Heart left ventricle (tissue), 13 donors: ENCODE measurements around the gene WWC1.

ENCODE experiments used
- CTCF ChIP-seq, 12 donors: fragments of 200-600 bp; sonication (generic) in 4 of 12; IDR thresholded peaks; one replicate each; pipeline versions ENCODE4 v1.5.0 to v1.8.0; 2018 to 2022; ENCODE audit warnings: antibody characterized with exemption in 12 of 12, mild to moderate bottlenecking in 5 of 12
- POLR2A ChIP-seq, 2 donors: fragments of 450-650 bp; IDR thresholded peaks; one replicate each; pipeline ENCODE4 v1.6.1; 2017; ENCODE audit warnings: antibody characterized with exemption in 2 of 2, mild to moderate bottlenecking in 2 of 2, moderate library complexity in 2 of 2
- donor health status: ischemic (EF 13 %, LVEDD 7.1; RV severe dilation, severe dysfunction).
- donor health status: DM: no; HTN: yes; CAD: no.
- donor health status: DM: no; HTN: no; CAD: no.
- donor health status: ischemic (EF 25% LVEDD 6.9; RV normal size, moderate dysfunction).
- donor health status: ischemic (EF 25% LVEDD 5.7; RV mildly dilated, moderate dysfunction).
- donor health status: ischemic (EF 35%, LVEDD 5.7; RV mildly dilated, moderate dysfunction).
- donor health status: nonischemic (EF 11% LVEDD 7.7; RV severe dilation, severe dysfunction).
- donor health status: DM: yes; HTN: yes; CAD: no.
- donor health status: PGD.
- donor health status: ischemic (EF 29% LVEDD 5.4; RV normal size, mild dysfunction).
- donor health status: nonischemic (EF 23%, LVEDD 6.1; RV moderate dilation, normal function).

- TF ChIP-seq CTCF (IDR thresholded peaks at IDR 0.05) = no peak
- TF ChIP-seq POLR2A (IDR thresholded peaks at IDR 0.05) = no peak
Observed at GRCh38 chr5:168266016-168266415, 25.4 kb upstream of the WWC1 start.
